ENCODE results near the gene MARF1.
"Not testable (repeated sequence)": the region's sequence is repeated elsewhere in the genome, so short reads cannot be mapped to it uniquely, and the experiment has no call there.

The MARF1 gene

GRCh38 chr16:15643048-15643945, at the start of gene MARF1:
Gene MARF1, minus strand, starts transcription at chr16:15643154. Its CDS starts 3,921 bp downstream, at chr16:15639233.
- peak; percentile 96 for DNase-seq

- DNase-seq: not testable (repeated sequence)
Observed at GRCh38 chr16:15692508-15692907, 49.6 kb upstream of the MARF1 start.

- no peak for DNase-seq
Observed at GRCh38 chr16:15691046-15691445, 48.1 kb upstream of the MARF1 start.

GRCh38 chr16:15690296-15690695, 47.3 kb upstream of the MARF1 start:
- DNase-seq: no peak

- no peak for DNase-seq
Observed at GRCh38 chr16:15689290-15689689, 46.3 kb upstream of the MARF1 start.

GRCh38 chr16:15686287-15686686, 43.3 kb upstream of the MARF1 start:
- DNase-seq: no peak

GRCh38 chr16:15682105-15682570, 39.2 kb upstream of the MARF1 start:
- no peak for DNase-seq

- no peak for DNase-seq
Observed at GRCh38 chr16:15677447-15677846, 34.5 kb upstream of the MARF1 start.

- no peak for DNase-seq
Observed at GRCh38 chr16:15676506-15676905, 33.6 kb upstream of the MARF1 start.

GRCh38 chr16:15674571-15674970, 31.6 kb upstream of the MARF1 start:
- DNase-seq: no peak

GRCh38 chr16:15672514-15673167, 29.7 kb upstream of the MARF1 start:
- DNase-seq: no peak

- DNase-seq: not testable (repeated sequence)
Observed at GRCh38 chr16:15672127-15672513, 29.2 kb upstream of the MARF1 start.

GRCh38 chr16:15671530-15672117, 28.7 kb upstream of the MARF1 start:
- DNase-seq: no peak

- no peak for DNase-seq
Observed at GRCh38 chr16:15667091-15667742, 24.3 kb upstream of the MARF1 start.

GRCh38 chr16:15665107-15665506, 22.2 kb upstream of the MARF1 start:
- no peak for DNase-seq

- DNase-seq: no peak
Observed at GRCh38 chr16:15660203-15660601, 17.2 kb upstream of the MARF1 start.

GRCh38 chr16:15658556-15658955, 15.6 kb upstream of the MARF1 start:
- no peak for DNase-seq

GRCh38 chr16:15658149-15658548, 15.2 kb upstream of the MARF1 start:
- DNase-seq: no peak

GRCh38 chr16:15655561-15655960, 12.6 kb upstream of the MARF1 start:
- DNase-seq: not testable (repeated sequence)

- DNase-seq: no peak
Observed at GRCh38 chr16:15654591-15654990, 11.6 kb upstream of the MARF1 start.

GRCh38 chr16:15653227-15653626, 10.3 kb upstream of the MARF1 start:
- DNase-seq: no peak

- DNase-seq: no peak
Observed at GRCh38 chr16:15652293-15653001, 9.5 kb upstream of the MARF1 start.

All from NCI-H1930 (cell line).